ENCODE measurements around the gene F5. TPM values are rescaled to one million over a fixed set of nuclear protein-coding genes. Genes with fewer than 3 reads are reported as not detected.
A peak's percentile ranks its signal among the peaks of the same experiment; 100 is the strongest.

F5 gene
- total and polyA plus RNA-seq, 2 experiments from 2014 or later: 0.16 TPM; not detected in 1

GRCh38 chr1:169588785-169589485, 2.7 kb upstream of the F5 start:
- Histone ChIP-seq H3F3A (replicated peaks; ENCODE audit: low read depth) (no peaks in the 10 kb centered on the region; the same call in 1 of the 2 replicates), H3K27me3 (ENCODE audit: insufficient read depth) (no peaks in the 10 kb centered on the region), H3K4me2 (no peak overlapping the region), H4K20me1 (replicated peaks; ENCODE audit: insufficient read depth) (no peaks in the 10 kb centered on the region), H3K36me3 (ENCODE audit: insufficient read depth) (no peaks in the 10 kb centered on the region), H3K4me1 (ENCODE audit: insufficient read depth) (peaks cover 4% of the 10 kb centered on the region; the same call in 1 of the 2 replicates), H2AFZ (no peak overlapping the region), H3K9me2 (ENCODE audit: insufficient read depth) (no peaks in the 10 kb centered on the region), H3K79me2 (replicated peaks; ENCODE audit: insufficient read depth) (no peaks in the 10 kb centered on the region), H3K4me3 (no peak overlapping the region), H3K27ac (ENCODE audit: low read depth) (no peak overlapping the region)
- H3K4me1 Mint-ChIP-seq: peaks cover 5% of the 10 kb centered on the region; the same call in 1 of the 3 replicates
- no peaks in the 10 kb centered on the region for H3K36me3 Mint-ChIP-seq (ENCODE audit: low read depth)
- H3K27me3 Mint-ChIP-seq (ENCODE audit: insufficient read depth, low read depth, poor library complexity): no peaks in the 10 kb centered on the region
- no peak overlapping the region for H3K27ac Mint-ChIP-seq
- H3K4me3 Mint-ChIP-seq: no peak overlapping the region
- TF ChIP-seq STAT1 (IDR thresholded peaks at IDR 0.05; ENCODE audit: unreplicated experiment): no peak
- TF ChIP-seq CTCF (conservative IDR thresholded peaks at IDR 0.05; ENCODE audit: low read depth in 2 of 2): peak in 1 of 2 experiments; percentile 19; a peak in 1 of 4 replicates
- H3K9me3 Mint-ChIP-seq: no peaks in the 10 kb centered on the region
- no peak for DNase-seq (ENCODE audit: low spot score)
- no peak for ATAC-seq

- H3K9me2 ChIP-seq (ENCODE audit: insufficient read depth): no peaks in the 10 kb centered on the region
- no peaks in the 10 kb centered on the region for H3K36me3 ChIP-seq (ENCODE audit: insufficient read depth)
- no peaks in the 10 kb centered on the region for H4K20me1 ChIP-seq (replicated peaks; ENCODE audit: insufficient read depth)
- no peaks in the 10 kb centered on the region for H3K79me2 ChIP-seq (replicated peaks; ENCODE audit: insufficient read depth)
- H3K27me3 ChIP-seq (ENCODE audit: insufficient read depth): no peaks in the 10 kb centered on the region
- Mint-ChIP-seq H3K36me3 (ENCODE audit: low read depth) (no peaks in the 10 kb centered on the region), H3K27me3 (ENCODE audit: insufficient read depth, low read depth, poor library complexity) (no peaks in the 10 kb centered on the region), H3K9me3 (no peaks in the 10 kb centered on the region), H3K4me3 (no peak overlapping the region), H3K27ac (no peak overlapping the region), H3K4me1 (peaks cover 5% of the 10 kb centered on the region; the same call in 1 of the 3 replicates)
- no peak overlapping the region for H2AFZ ChIP-seq
- no peak overlapping the region for H3K27ac ChIP-seq (ENCODE audit: low read depth)
- no peak for DNase-seq (ENCODE audit: low spot score)
- H3K4me2 ChIP-seq: no peak overlapping the region
- no peak for ATAC-seq
- H3K4me3 ChIP-seq: no peak overlapping the region
- no peaks in the 10 kb centered on the region; the same call in 1 of the 2 replicates for H3F3A ChIP-seq (replicated peaks; ENCODE audit: low read depth)
- peaks cover 4% of the 10 kb centered on the region; the same call in 1 of the 2 replicates for H3K4me1 ChIP-seq (ENCODE audit: insufficient read depth)
- no peak for TF ChIP-seq EZH2phosphoT487 (IDR thresholded peaks at IDR 0.05; ENCODE audit: unreplicated experiment)
- no peak for TF ChIP-seq ZNF114 (CRISPR knock-in tag; IDR thresholded peaks at IDR 0.05)
- TF ChIP-seq EZH2 (IDR thresholded peaks at IDR 0.05; ENCODE audit: low read depth, unreplicated experiment): no peak
- no peak for TF ChIP-seq ETS1 (IDR thresholded peaks at IDR 0.05)
- TF ChIP-seq CREB1 (CRISPR knock-in tag; IDR thresholded peaks at IDR 0.05; ENCODE audit: low read depth): no peak
- TF ChIP-seq ZNF462 (CRISPR knock-in tag; IDR thresholded peaks at IDR 0.05): no peak
- TF ChIP-seq CTCF (conservative IDR thresholded peaks at IDR 0.05; ENCODE audit: low read depth in 2 of 2): no peak
- no peak for TF ChIP-seq JUNB (IDR thresholded peaks at IDR 0.05; ENCODE audit: unreplicated experiment)
Observed at GRCh38 chr1:169588112-169588511, 1.8 kb upstream of the F5 start.
